H1 (cell line): Measurements from ENCODE around the gene PECR. TPM values are rescaled to one million over a fixed set of nuclear protein-coding genes. Genes with fewer than 3 reads are reported as not detected.
"Not testable (repeated sequence)": the region's sequence is repeated elsewhere in the genome, so short reads cannot be mapped to it uniquely, and the experiment has no call there.

Experiments
- CTCF ChIA-PET: fragments of 300-600 bp; sonication (Branson Sonifier 250); formaldehyde crosslinking; loops from one replicate; lab custom pipeline; 2021; ENCODE audit not compliant: partially characterized antibody; lab: Charles Lee
- POLR2A ChIA-PET: fragments of 300-600 bp; sonication (Branson Sonifier 250); formaldehyde crosslinking; loops from one replicate; lab custom pipeline; 2021; ENCODE audit warnings: inconsistent platforms; ENCODE audit not compliant: partially characterized antibody; lab: Charles Lee
- DNase-seq, 2 experiments: peaks; one replicate each; pipeline versions ENCODE4 v3.0.0 to v3.0.0-alpha.2; 2010 to 2022; ENCODE audit warnings: low spot score in 2 of 2, low read depth in 1 of 2, mixed read lengths in 1 of 2
- FAIRE-seq: peaks from 2 replicates; lab custom pipeline; 2011; peaks lifted over from hg19 to GRCh38; lab: Jason Lieb, UNC
- H2AFZ ChIP-seq: 2 replicates; pipeline ENCODE4 v1.8.1; 2012; ENCODE audit warnings: low read length, inconsistent platforms
- H2AK5ac ChIP-seq: 2 replicates; pipeline ENCODE4 v1.6.1; 2013; ENCODE audit warnings: low read depth, low read length
- H2BK120ac ChIP-seq: replicated peaks from 2 replicates; pipeline ENCODE3; 2013; ENCODE audit warnings: low read depth, low read length, inconsistent platforms
- H2BK12ac ChIP-seq: 2 replicates; pipeline ENCODE4 v1.6.1; 2013; ENCODE audit warnings: low read depth, low read length
- H2BK15ac ChIP-seq: 2 replicates; pipeline ENCODE4 v1.6.1; 2013; ENCODE audit warnings: low read length
- H2BK20ac ChIP-seq: 2 replicates; pipeline ENCODE4 v1.6.1; 2013; ENCODE audit warnings: low read length
- H2BK5ac ChIP-seq: 2 replicates; pipeline ENCODE4 v1.6.1; 2013; ENCODE audit warnings: low read depth, low read length
- H3K14ac ChIP-seq: 2 replicates; pipeline ENCODE4 v1.6.1; 2013; ENCODE audit warnings: inconsistent platforms; ENCODE audit not compliant: insufficient read length
- H3K18ac ChIP-seq: 2 replicates; pipeline ENCODE4 v1.6.1; 2013; ENCODE audit warnings: low read length; ENCODE audit errors: extremely low read depth
- H3K23ac ChIP-seq: 2 replicates; pipeline ENCODE4 v1.6.1; 2013; ENCODE audit warnings: inconsistent platforms; ENCODE audit not compliant: insufficient read length
- H3K23me2 ChIP-seq: 2 replicates; pipeline ENCODE4 v1.6.1; 2013; ENCODE audit warnings: low read depth, low read length
- H3K27ac ChIP-seq: 2 replicates; pipeline ENCODE4 v1.6.1; 2011; ENCODE audit warnings: low read depth, low read length, inconsistent platforms
- H3K27me3 ChIP-seq, 4 experiments: replicated peaks in 1 of 4; 1 replicate in 1 of 4; 2 replicates in 3 of 4; pipeline versions ENCODE4 v1.6.1 to v1.8.1; 2011 to 2013; ENCODE audit warnings: low read length in 3 of 4, mild to moderate bottlenecking in 3 of 4, inconsistent platforms in 2 of 4, mixed read lengths in 2 of 4, moderate library complexity in 1 of 4; ENCODE audit not compliant: control insufficient read depth in 3 of 4, insufficient read depth in 3 of 4; ENCODE audit errors: extremely low read depth in 1 of 4
- H3K36me3 ChIP-seq, 4 experiments: 2 replicates each; pipeline versions ENCODE4 v1.6.1 to v1.8.1; 2011 to 2013; ENCODE audit warnings: mild to moderate bottlenecking in 4 of 4, low read length in 3 of 4, moderate library complexity in 2 of 4, control low read depth in 1 of 4, inconsistent platforms in 1 of 4; ENCODE audit not compliant: insufficient read depth in 4 of 4, control insufficient read depth in 2 of 4
- H3K4ac ChIP-seq: replicated peaks from 2 replicates; pipeline ENCODE3; 2013; ENCODE audit warnings: low read length, low read depth, mixed read lengths, inconsistent platforms; ENCODE audit not compliant: insufficient read length
- H3K4me1 ChIP-seq, 4 experiments: replicated peaks in 1 of 4; 1 replicate in 1 of 4; 2 replicates in 3 of 4; pipeline versions ENCODE4 v1.6.1 to v1.8.1; 2011 to 2013; ENCODE audit warnings: low read length in 3 of 4, inconsistent platforms in 2 of 4, mixed read lengths in 1 of 4; ENCODE audit not compliant: insufficient read depth in 4 of 4, control insufficient read depth in 3 of 4
- H3K4me2 ChIP-seq, 2 experiments: 2 replicates each; pipeline versions ENCODE4 v1.6.1 to v1.8.1; 2011 to 2013; ENCODE audit warnings: low read depth in 2 of 2, low read length in 2 of 2, control low read depth in 1 of 2, inconsistent platforms in 1 of 2, mild to moderate bottlenecking in 1 of 2; ENCODE audit not compliant: insufficient read depth in 1 of 2
- H3K4me3 ChIP-seq, 4 experiments: fragments of 200-600, 300-600 bp in 1 of 4; sonication (generic), shearing (Covaris generic), sonication (Bioruptor Twin) in 1 of 4; 2 replicates each; pipeline versions ENCODE4 v1.5.1 to v1.8.1; 2011 to 2016; ENCODE audit warnings: low read length in 4 of 4, low read depth in 3 of 4, control low read depth in 2 of 4, inconsistent platforms in 2 of 4, mild to moderate bottlenecking in 2 of 4, mixed read lengths in 1 of 4, moderate library complexity in 1 of 4; ENCODE audit not compliant: insufficient read depth in 2 of 4; ENCODE audit errors: extremely low read depth in 1 of 4
- H3K56ac ChIP-seq: replicated peaks from 2 replicates; pipeline ENCODE3; 2013; ENCODE audit warnings: low read depth, mild to moderate bottlenecking, mixed read lengths, low read length, inconsistent platforms; ENCODE audit not compliant: insufficient read length
- H3K79me1 ChIP-seq: 2 replicates; pipeline ENCODE4 v1.6.1; 2013; ENCODE audit warnings: low read depth, low read length, control low read depth
- H3K79me2 ChIP-seq, 2 experiments: 2 replicates each; pipeline versions ENCODE4 v1.6.1 to v1.8.1; 2012 to 2013; ENCODE audit warnings: low read length in 2 of 2, mild to moderate bottlenecking in 2 of 2, inconsistent platforms in 1 of 2; ENCODE audit not compliant: insufficient read depth in 2 of 2, control insufficient read depth in 1 of 2
- H3K9ac ChIP-seq, 4 experiments: replicated peaks in 1 of 4; 1 replicate in 1 of 4; 2 replicates in 3 of 4; pipeline versions ENCODE4 v1.6.1 to v1.8.1; 2011 to 2013; ENCODE audit warnings: low read depth in 3 of 4, low read length in 3 of 4, control low read depth in 2 of 4, mild to moderate bottlenecking in 2 of 4, moderate library complexity in 2 of 4, inconsistent platforms in 1 of 4; ENCODE audit errors: extremely low read depth in 1 of 4
- H3K9me3 ChIP-seq, 2 experiments: 2 replicates each; pipeline versions ENCODE4 v1.6.1 to v1.8.1; 2012 to 2013; ENCODE audit warnings: mild to moderate bottlenecking in 2 of 2, moderate library complexity in 2 of 2, control low read depth in 1 of 2, inconsistent platforms in 1 of 2, low read depth in 1 of 2, low read length in 1 of 2, mixed read lengths in 1 of 2; ENCODE audit not compliant: insufficient read depth in 2 of 2
- H4K20me1 ChIP-seq, 2 experiments: replicated peaks in 1 of 2; 2 replicates each; pipeline versions ENCODE3 to v1.8.1; 2011 to 2013; ENCODE audit warnings: inconsistent platforms in 2 of 2, low read length in 2 of 2, mild to moderate bottlenecking in 1 of 2; ENCODE audit not compliant: insufficient read depth in 2 of 2, control insufficient read depth in 1 of 2
- H4K5ac ChIP-seq: 2 replicates; pipeline ENCODE4 v1.6.1; 2013; ENCODE audit warnings: low read length, low read depth, mixed read lengths, inconsistent platforms; ENCODE audit not compliant: insufficient read length
- H4K8ac ChIP-seq: 2 replicates; pipeline ENCODE4 v1.8.0; 2013; ENCODE audit warnings: mild to moderate bottlenecking, moderate library complexity, low read length, inconsistent platforms; ENCODE audit not compliant: insufficient read depth; ENCODE audit errors: extremely low read depth
- H4K91ac ChIP-seq: replicated peaks from 2 replicates; pipeline ENCODE3; 2013; ENCODE audit warnings: low read length, mixed read lengths, inconsistent platforms; ENCODE audit not compliant: insufficient read length
- WGBS, 2 experiments: shearing (Covaris generic) in 1 of 2; methylation state at CpG; one replicate each; pipeline versions ENCODE4 v1.1.6 to v1.1.7; 2013 to 2015; ENCODE audit warnings: low lambda C conversion rate in 2 of 2, mixed read lengths in 2 of 2, inconsistent platforms in 1 of 2, low coverage in 1 of 2, missing lambda C conversion rate in 1 of 2; ENCODE audit not compliant: insufficient replicate concordance in 2 of 2, insufficient coverage in 1 of 2, insufficient read length in 1 of 2; ENCODE audit errors: extremely low coverage in 1 of 2, missing lambda C conversion rate in 1 of 2; 5-methylcytosine and 5-hydroxymethylcytosine counted together
- polyA plus RNA-seq, 7 experiments: library from polyadenylated mRNA; depleted of rRNA in 3 of 7; stranded (reverse) in 5 of 7; unstranded in 2 of 7; fragments of >200 nt in 5 of 7; fragments of 200-250 nt in 2 of 7; gene quantifications; 1 replicate in 5 of 7; 2 replicates in 1 of 7; 4 replicates in 1 of 7; pipeline versions ENCODE4 v1.2.1 to v1.2.3, GENCODE V29; 2011 to 2013; ENCODE audit warnings: missing spikeins in 2 of 7, mixed read lengths in 2 of 7
- total RNA-seq: library from RNA; stranded (reverse); fragmentation: NEBNext Ultra II Directional; extraction: Animal tissue kit (Norgen Biotek cat#: 25700); gene quantifications from 2 replicates; pipeline ENCODE4 v1.2.1, GENCODE V29; 2021

Gene PECR
- total and polyA plus RNA-seq, 2 of the 8 experiments (the other 6 are each of a cell fraction or from before 2014, with no cell fraction given), result 15.9 to 19.2 TPM

- H3K18ac ChIP-seq, DNase-seq, H4K5ac ChIP-seq, H2BK5ac ChIP-seq, H3K23ac ChIP-seq, H3K9ac ChIP-seq, H4K8ac ChIP-seq, H3K9me3 ChIP-seq, POLR2A ChIA-PET, H2AFZ ChIP-seq, H2BK120ac ChIP-seq, H3K79me1 ChIP-seq, H3K4me2 ChIP-seq, H2BK12ac ChIP-seq, FAIRE-seq, H2BK15ac ChIP-seq, H3K4me3 ChIP-seq, H3K14ac ChIP-seq, H3K4me1 ChIP-seq, H3K56ac ChIP-seq, H3K27ac ChIP-seq, H3K23me2 ChIP-seq, H3K4ac ChIP-seq, H2BK20ac ChIP-seq, H2AK5ac ChIP-seq, H3K27me3 ChIP-seq, H4K91ac ChIP-seq, H4K20me1 ChIP-seq: not testable (repeated sequence)
- Histone ChIP-seq H3K79me2 (peaks cover 0 to 34% of the 10 kb centered on the region in 2 experiments; a peak in 2 of 4 replicates), H3K36me3 (peaks cover 0 to 21% (median 7%) of the 10 kb centered on the region in 4 experiments; a peak in 3 of 8 replicates)
- CTCF ChIA-PET, result interaction anchor here (1.1 to 1.7 kb wide), 3 partner anchors 10 to 22 kb away, joined by 3 to 4 read pairs (median 4); no protein-coding TSS in a partner anchor
- WGBS, 2 experiments, result 87% methylated on average over 5 of the region's 5 CpGs; no CpG with 5 or more reads in 1 of the 2 experiments
These were observed 92.9 kb downstream of the PECR start for GRCh38 chr2:215988556-215989207.

Other genes starting within 250 kb of the PECR start
- gene MREG, start 68.3 kb downstream of the PECR start, total RNA-seq, result 28.4 and 31.9 TPM in 2 replicates
- gene MREG, start 68.3 kb downstream of the PECR start, polyA plus RNA-seq (2011; rRNA removed), result 5.7 and 7.5 TPM in 2 replicates
- gene TMEM169, start 110 bp upstream of the PECR start, total RNA-seq, result 2.4 and 2.5 TPM in 2 replicates
- gene TMEM169, start 110 bp upstream of the PECR start, polyA plus RNA-seq (2011; rRNA removed), result 0.41 and 0.75 TPM in 2 replicates
- 597 and 644 TPM in 2 replicates for gene XRCC5, start 27.5 kb upstream of the PECR start, total RNA-seq
- gene XRCC5, start 27.5 kb upstream of the PECR start, polyA plus RNA-seq (2011; rRNA removed), result 244 and 308 TPM in 2 replicates